C4-2B (cell line): ENCODE results near the gene MIGA2.

Experiments used
- CTCF ChIP-seq: fragments of 450-650 bp; conservative IDR thresholded peaks from 2 replicates; pipeline ENCODE4 v1.5.1; 2017; ENCODE audit warnings: mild to moderate bottlenecking
- ZFX ChIP-seq: fragments of 450-650 bp; IDR thresholded peaks from 2 replicates; pipeline ENCODE4 v1.6.1; 2017

- TF ChIP-seq CTCF: no peak
- TF ChIP-seq ZFX: no peak
These were observed 33.6 kb downstream of the MIGA2 start for GRCh38 chr9:129069862-129070641.
